NCI-H1092 (cell line): ENCODE measurements around the gene ANK3.

Source experiments
- DNase-seq: peaks from one replicate; lab custom pipeline; 2025; lab: John Stamatoyannopoulos, UW

The ANK3 gene

GRCh38 chr10:60389413-60390025, at the start of gene ANK3:
TSS of gene ANK3 (minus strand) at chr10:60389875. CDS start at chr10:60389538, 337 bp downstream.
- no peak for DNase-seq

- DNase-seq: peak; percentile 16
Measured at GRCh38 chr10:60434418-60435046, 44.9 kb upstream of the ANK3 start.

- no peak for DNase-seq
Measured at GRCh38 chr10:60433684-60434083, 44.0 kb upstream of the ANK3 start.

GRCh38 chr10:60430836-60431597, 41.3 kb upstream of the ANK3 start:
- no peak for DNase-seq

- DNase-seq: no peak
Measured at GRCh38 chr10:60430017-60430416, 40.3 kb upstream of the ANK3 start.

- DNase-seq: no peak
Measured at GRCh38 chr10:60429084-60429849, 39.6 kb upstream of the ANK3 start.

GRCh38 chr10:60428387-60428737, 38.7 kb upstream of the ANK3 start:
- no peak for DNase-seq

GRCh38 chr10:60427709-60428386, 38.2 kb upstream of the ANK3 start:
- no peak for DNase-seq

GRCh38 chr10:60427148-60427547, 37.5 kb upstream of the ANK3 start:
- DNase-seq: no peak

GRCh38 chr10:60426425-60426824, 36.8 kb upstream of the ANK3 start:
- DNase-seq: no peak

- DNase-seq: no peak
Measured at GRCh38 chr10:60425392-60426110, 35.9 kb upstream of the ANK3 start.

GRCh38 chr10:60424971-60425370, 35.3 kb upstream of the ANK3 start:
- no peak for DNase-seq

- no peak for DNase-seq
Measured at GRCh38 chr10:60423920-60424319, 34.2 kb upstream of the ANK3 start.

- DNase-seq: no peak
Measured at GRCh38 chr10:60422809-60423208, 33.1 kb upstream of the ANK3 start.

GRCh38 chr10:60420991-60421894, 31.6 kb upstream of the ANK3 start:
- DNase-seq: no peak

- DNase-seq: no peak
Measured at GRCh38 chr10:60419249-60419648, 29.6 kb upstream of the ANK3 start.

GRCh38 chr10:60417901-60418300, 28.2 kb upstream of the ANK3 start:
- no peak for DNase-seq

GRCh38 chr10:60417024-60417423, 27.3 kb upstream of the ANK3 start:
- no peak for DNase-seq

- DNase-seq: no peak
Measured at GRCh38 chr10:60414877-60415585, 25.4 kb upstream of the ANK3 start.

- no peak for DNase-seq
Measured at GRCh38 chr10:60414111-60414510, 24.4 kb upstream of the ANK3 start.
